Neural cell (in vitro differentiated cells): ENCODE data around the gene DIABLO. TPM values are rescaled to one million over a fixed set of nuclear protein-coding genes. Genes with fewer than 3 reads are reported as not detected.

Experiments used
- H2AFZ ChIP-seq: fragments of 200-600, 300-800 bp; sonication (generic), shearing (Covaris generic); 2 replicates; pipeline ENCODE4 v1.6.0; 2014; ENCODE audit warnings: low read depth, mild to moderate bottlenecking, antibody characterized with exemption, low read length, moderate library complexity
- H3F3A ChIP-seq: fragments of 200-600 bp; shearing (Covaris generic); 2 replicates; pipeline ENCODE4 v1.6.1; 2016; ENCODE audit warnings: mild to moderate bottlenecking, moderate library complexity, mixed read lengths, antibody characterized with exemption, low read length; ENCODE audit not compliant: insufficient read depth, poor library complexity, severe bottlenecking
- H3K27ac ChIP-seq: fragments of 200-600, 300-800 bp; sonication (generic), shearing (Covaris generic); 2 replicates; pipeline ENCODE4 v1.5.1; 2014; ENCODE audit warnings: mild to moderate bottlenecking, low read length, moderate library complexity
- H3K27me3 ChIP-seq: fragments of 300-800, 200-600 bp; sonication (generic), shearing (Covaris generic); 2 replicates; pipeline ENCODE4 v1.6.0; 2014; ENCODE audit warnings: mild to moderate bottlenecking, low read depth, low read length, moderate library complexity; ENCODE audit not compliant: insufficient read depth
- H3K36me3 ChIP-seq: fragments of 300-800, 200-600 bp; sonication (generic), shearing (Covaris generic); 2 replicates; pipeline ENCODE4 v1.5.1; 2014; ENCODE audit warnings: mild to moderate bottlenecking, antibody characterized with exemption, low read length, moderate library complexity; ENCODE audit not compliant: insufficient read depth
- H3K4me2 ChIP-seq: fragments of 300-800, 200-600 bp; sonication (generic), shearing (Covaris generic); 2 replicates; pipeline ENCODE4 v1.6.0; 2014; ENCODE audit warnings: mild to moderate bottlenecking, low read length
- H3K4me3 ChIP-seq: fragments of 300-800, 200-600 bp; sonication (generic), shearing (Covaris generic); 2 replicates; pipeline ENCODE4 v1.5.1; 2014; ENCODE audit warnings: mild to moderate bottlenecking, low read length, moderate library complexity
- H3K79me2 ChIP-seq: fragments of 200-600 bp; shearing (Covaris generic); replicated peaks from 2 replicates; pipeline ENCODE4 v1.6.0; 2014; ENCODE audit warnings: mild to moderate bottlenecking, low read length, moderate library complexity; ENCODE audit not compliant: insufficient read depth
- H3K9ac ChIP-seq: fragments of 300-800, 200-600 bp; sonication (generic), shearing (Covaris generic); 2 replicates; pipeline ENCODE4 v1.6.1; 2016; ENCODE audit warnings: mild to moderate bottlenecking, low read length, mixed read lengths
- H3K9me2 ChIP-seq: fragments of 200-600 bp; shearing (Covaris generic); 2 replicates; pipeline ENCODE4 v1.6.1; 2016; ENCODE audit warnings: mild to moderate bottlenecking, low read length, mixed read lengths; ENCODE audit not compliant: insufficient read depth
- H3K9me3 ChIP-seq: fragments of 200-600, 300-800 bp; sonication (generic), shearing (Covaris generic); 2 replicates; pipeline ENCODE4 v1.6.1; 2016; ENCODE audit warnings: mild to moderate bottlenecking, mixed run types, low read length, moderate library complexity, mixed read lengths
- H4K20me1 ChIP-seq: fragments of 200-600 bp; shearing (Covaris generic); 2 replicates; pipeline ENCODE4 v1.6.1; 2016; ENCODE audit warnings: mild to moderate bottlenecking, mixed run types; ENCODE audit not compliant: insufficient read depth
- CTCF ChIP-seq: fragments of 450-650 bp; IDR thresholded peaks from 2 replicates; pipeline ENCODE4 v1.5.1; 2014; ENCODE audit warnings: antibody characterized with exemption, mild to moderate bottlenecking, moderate library complexity; ENCODE audit not compliant: poor library complexity, severe bottlenecking
- EP300 ChIP-seq: fragments of 450-650 bp; conservative IDR thresholded peaks from 2 replicates; pipeline ENCODE4 v1.6.1; 2014; ENCODE audit warnings: antibody characterized with exemption, mild to moderate bottlenecking, moderate library complexity; ENCODE audit not compliant: poor library complexity, severe bottlenecking
- EZH2 ChIP-seq: fragments of 200-600, 300-800 bp; shearing (Covaris generic), sonication (generic); IDR thresholded peaks from 2 replicates; pipeline ENCODE4 v1.6.1; 2014; ENCODE audit warnings: antibody characterized with exemption, low read length, borderline replicate concordance, mild to moderate bottlenecking; ENCODE audit not compliant: insufficient read depth, poor library complexity, severe bottlenecking
- MXI1 ChIP-seq: fragments of 450-650 bp; conservative IDR thresholded peaks from 2 replicates; pipeline ENCODE4 v1.6.1; 2014; ENCODE audit warnings: antibody characterized with exemption, mild to moderate bottlenecking; ENCODE audit not compliant: poor library complexity, severe bottlenecking
- POLR2AphosphoS5 ChIP-seq: IDR thresholded peaks from 2 replicates; pipeline ENCODE4 v1.6.1; 2012
- RAD21 ChIP-seq: fragments of 450-650 bp; conservative IDR thresholded peaks from 2 replicates; pipeline ENCODE4 v1.6.1; 2014; ENCODE audit warnings: antibody characterized with exemption, mild to moderate bottlenecking, moderate library complexity
- REST ChIP-seq: IDR thresholded peaks from 2 replicates; pipeline ENCODE4 v1.6.1; 2012; ENCODE audit warnings: borderline replicate concordance
- SMC3 ChIP-seq: fragments of 450-650 bp; conservative IDR thresholded peaks from 2 replicates; pipeline ENCODE4 v1.6.1; 2014; ENCODE audit warnings: antibody characterized with exemption, mild to moderate bottlenecking, moderate library complexity; ENCODE audit not compliant: poor library complexity
- TAF1 ChIP-seq: IDR thresholded peaks from 2 replicates; pipeline ENCODE4 v1.6.1; 2012; ENCODE audit warnings: low read depth
- polyA plus RNA-seq: library from polyadenylated mRNA; depleted of rRNA; stranded (reverse); fragments of >200 nt; gene quantifications from 2 replicates; pipeline ENCODE4 v1.2.3, GENCODE V29; 2014

Gene DIABLO
- polyA plus RNA-seq, 1 donor from 2014 or later, result 157 TPM

GRCh38 chr12:122230798-122231197 lies 4.9 kb upstream of the DIABLO start:
- Histone ChIP-seq H3F3A (no peaks in the 10 kb centered on the region), H3K79me2 (no peaks in the 10 kb centered on the region), H3K9me2 (no peaks in the 10 kb centered on the region), H3K9me3 (no peaks in the 10 kb centered on the region), H3K4me2 (no peak overlapping the region), H3K36me3 (no peaks in the 10 kb centered on the region), H4K20me1 (no peaks in the 10 kb centered on the region), H3K4me3 (no peak overlapping the region), H2AFZ (no peak overlapping the region), H3K27me3 (no peaks in the 10 kb centered on the region), H3K9ac (no peak overlapping the region), H3K27ac (no peak overlapping the region)
- TF ChIP-seq EZH2 (no peak), SMC3 (no peak), TAF1 (no peak), POLR2AphosphoS5 (no peak), REST (no peak), MXI1 (no peak), RAD21 (no peak), EP300 (no peak)

GRCh38 chr12:122228092-122228491 lies 2.2 kb upstream of the DIABLO start:
- no peaks in the 10 kb centered on the region for H3K36me3 ChIP-seq
- no peaks in the 10 kb centered on the region for H4K20me1 ChIP-seq
- peaks cover 18% of the 10 kb centered on the region for H3K79me2 ChIP-seq
- no peak for TF ChIP-seq MXI1
- no peak for TF ChIP-seq EZH2
- no peak for TF ChIP-seq RAD21
- no peak for TF ChIP-seq SMC3
- no peak for TF ChIP-seq POLR2AphosphoS5
- no peaks in the 10 kb centered on the region for H3K9me2 ChIP-seq
- no peak overlapping the region for H3K4me2 ChIP-seq
- H3K9ac ChIP-seq, result no peak overlapping the region
- H3K9me3 ChIP-seq, result no peaks in the 10 kb centered on the region
- H3K4me3 ChIP-seq, result no peak overlapping the region
- no peak overlapping the region for H3K27ac ChIP-seq
- no peak overlapping the region for H2AFZ ChIP-seq
- no peaks in the 10 kb centered on the region for H3K27me3 ChIP-seq
- no peaks in the 10 kb centered on the region for H3F3A ChIP-seq

- TF ChIP-seq TAF1 (no peak), EZH2 (no peak), EP300 (no peak), CTCF (no peak), MXI1 (no peak), RAD21 (no peak), REST (no peak), SMC3 (no peak), POLR2AphosphoS5 (no peak)
- Histone ChIP-seq H3K9me2 (no peaks in the 10 kb centered on the region), H3K36me3 (no peaks in the 10 kb centered on the region), H3K27me3 (no peaks in the 10 kb centered on the region), H3K79me2 (peaks cover 18% of the 10 kb centered on the region), H3K27ac (no peak overlapping the region), H3K9ac (no peak overlapping the region), H3F3A (no peaks in the 10 kb centered on the region), H3K9me3 (no peaks in the 10 kb centered on the region), H3K4me3 (peak overlapping the region; percentile 83), H3K4me2 (no peak overlapping the region), H4K20me1 (no peaks in the 10 kb centered on the region), H2AFZ (no peak overlapping the region)
Observed at GRCh38 chr12:122227341-122227740, 1.5 kb upstream of the DIABLO start.
